HEK293 (cell line): ENCODE results near the gene TACC2.

Experiments
- CTCF ChIP-seq: fragments of 450-650 bp; formaldehyde crosslinking; IDR thresholded peaks from 2 replicates; pipeline ENCODE4 v1.5.1; 2016; ENCODE audit warnings: missing biosample characterization, missing genetic modification characterization
- KLF8 ChIP-seq: fragments of 450-650 bp; formaldehyde crosslinking; IDR thresholded peaks from 2 replicates; pipeline ENCODE4 v1.5.1; 2016; ENCODE audit warnings: missing biosample characterization, missing genetic modification characterization
- MYNN ChIP-seq: fragments of 450-650 bp; formaldehyde crosslinking; IDR thresholded peaks from 2 replicates; pipeline ENCODE4 v1.5.1; 2016; ENCODE audit warnings: missing biosample characterization, missing genetic modification characterization, borderline replicate concordance
- ZBTB11 ChIP-seq: fragments of 450-650 bp; formaldehyde crosslinking; conservative IDR thresholded peaks from 2 replicates; pipeline ENCODE4 v1.5.1; 2016; ENCODE audit warnings: low read depth, missing biosample characterization, missing genetic modification characterization
- ZNF280D ChIP-seq: fragments of 450-650 bp; formaldehyde crosslinking; IDR thresholded peaks from 2 replicates; pipeline ENCODE4 v1.5.1; 2016; ENCODE audit warnings: missing biosample characterization, missing genetic modification characterization
- ZNF501 ChIP-seq: fragments of 450-650 bp; formaldehyde crosslinking; IDR thresholded peaks from 2 replicates; pipeline ENCODE4 v1.5.1; 2016; ENCODE audit warnings: missing biosample characterization, missing genetic modification characterization

GRCh38 chr10:122216047-122216446 lies 227.1 kb downstream of the TACC2 start:
- TF ChIP-seq ZNF501: no peak
- no peak for TF ChIP-seq CTCF (tag by site-specific recombination)
- no peak for TF ChIP-seq ZNF280D
- TF ChIP-seq MYNN (tag by site-specific recombination): no peak
- no peak for TF ChIP-seq ZBTB11 (tag by site-specific recombination)
- TF ChIP-seq KLF8 (tag by site-specific recombination): no peak
